Neural cell (in vitro differentiated cells): ENCODE measurements around the gene YIPF2. TPM values are rescaled to one million over a fixed set of nuclear protein-coding genes. Genes with fewer than 3 reads are reported as not detected.

Source experiments
- H2AFZ ChIP-seq: fragments of 200-600, 300-800 bp; sonication (generic), shearing (Covaris generic); 2 replicates; pipeline ENCODE4 v1.6.0; 2014; ENCODE audit warnings: low read depth, mild to moderate bottlenecking, antibody characterized with exemption, low read length, moderate library complexity
- H3F3A ChIP-seq: fragments of 200-600 bp; shearing (Covaris generic); 2 replicates; pipeline ENCODE4 v1.6.1; 2016; ENCODE audit warnings: mild to moderate bottlenecking, moderate library complexity, mixed read lengths, antibody characterized with exemption, low read length; ENCODE audit not compliant: insufficient read depth, poor library complexity, severe bottlenecking
- H3K27ac ChIP-seq: fragments of 200-600, 300-800 bp; sonication (generic), shearing (Covaris generic); 2 replicates; pipeline ENCODE4 v1.5.1; 2014; ENCODE audit warnings: mild to moderate bottlenecking, low read length, moderate library complexity
- H3K27me3 ChIP-seq: fragments of 300-800, 200-600 bp; sonication (generic), shearing (Covaris generic); 2 replicates; pipeline ENCODE4 v1.6.0; 2014; ENCODE audit warnings: mild to moderate bottlenecking, low read depth, low read length, moderate library complexity; ENCODE audit not compliant: insufficient read depth
- H3K36me3 ChIP-seq: fragments of 300-800, 200-600 bp; sonication (generic), shearing (Covaris generic); 2 replicates; pipeline ENCODE4 v1.5.1; 2014; ENCODE audit warnings: mild to moderate bottlenecking, antibody characterized with exemption, low read length, moderate library complexity; ENCODE audit not compliant: insufficient read depth
- H3K4me2 ChIP-seq: fragments of 300-800, 200-600 bp; sonication (generic), shearing (Covaris generic); 2 replicates; pipeline ENCODE4 v1.6.0; 2014; ENCODE audit warnings: mild to moderate bottlenecking, low read length
- H3K4me3 ChIP-seq: fragments of 300-800, 200-600 bp; sonication (generic), shearing (Covaris generic); 2 replicates; pipeline ENCODE4 v1.5.1; 2014; ENCODE audit warnings: mild to moderate bottlenecking, low read length, moderate library complexity
- H3K79me2 ChIP-seq: fragments of 200-600 bp; shearing (Covaris generic); replicated peaks from 2 replicates; pipeline ENCODE4 v1.6.0; 2014; ENCODE audit warnings: mild to moderate bottlenecking, low read length, moderate library complexity; ENCODE audit not compliant: insufficient read depth
- H3K9ac ChIP-seq: fragments of 300-800, 200-600 bp; sonication (generic), shearing (Covaris generic); 2 replicates; pipeline ENCODE4 v1.6.1; 2016; ENCODE audit warnings: mild to moderate bottlenecking, low read length, mixed read lengths
- H3K9me2 ChIP-seq: fragments of 200-600 bp; shearing (Covaris generic); 2 replicates; pipeline ENCODE4 v1.6.1; 2016; ENCODE audit warnings: mild to moderate bottlenecking, low read length, mixed read lengths; ENCODE audit not compliant: insufficient read depth
- H3K9me3 ChIP-seq: fragments of 200-600, 300-800 bp; sonication (generic), shearing (Covaris generic); 2 replicates; pipeline ENCODE4 v1.6.1; 2016; ENCODE audit warnings: mild to moderate bottlenecking, mixed run types, low read length, moderate library complexity, mixed read lengths
- H4K20me1 ChIP-seq: fragments of 200-600 bp; shearing (Covaris generic); 2 replicates; pipeline ENCODE4 v1.6.1; 2016; ENCODE audit warnings: mild to moderate bottlenecking, mixed run types; ENCODE audit not compliant: insufficient read depth
- CTCF ChIP-seq: fragments of 450-650 bp; IDR thresholded peaks from 2 replicates; pipeline ENCODE4 v1.5.1; 2014; ENCODE audit warnings: antibody characterized with exemption, mild to moderate bottlenecking, moderate library complexity; ENCODE audit not compliant: poor library complexity, severe bottlenecking
- EP300 ChIP-seq: fragments of 450-650 bp; conservative IDR thresholded peaks from 2 replicates; pipeline ENCODE4 v1.6.1; 2014; ENCODE audit warnings: antibody characterized with exemption, mild to moderate bottlenecking, moderate library complexity; ENCODE audit not compliant: poor library complexity, severe bottlenecking
- EZH2 ChIP-seq: fragments of 200-600, 300-800 bp; shearing (Covaris generic), sonication (generic); IDR thresholded peaks from 2 replicates; pipeline ENCODE4 v1.6.1; 2014; ENCODE audit warnings: antibody characterized with exemption, low read length, borderline replicate concordance, mild to moderate bottlenecking; ENCODE audit not compliant: insufficient read depth, poor library complexity, severe bottlenecking
- MXI1 ChIP-seq: fragments of 450-650 bp; conservative IDR thresholded peaks from 2 replicates; pipeline ENCODE4 v1.6.1; 2014; ENCODE audit warnings: antibody characterized with exemption, mild to moderate bottlenecking; ENCODE audit not compliant: poor library complexity, severe bottlenecking
- POLR2AphosphoS5 ChIP-seq: IDR thresholded peaks from 2 replicates; pipeline ENCODE4 v1.6.1; 2012
- RAD21 ChIP-seq: fragments of 450-650 bp; conservative IDR thresholded peaks from 2 replicates; pipeline ENCODE4 v1.6.1; 2014; ENCODE audit warnings: antibody characterized with exemption, mild to moderate bottlenecking, moderate library complexity
- REST ChIP-seq: IDR thresholded peaks from 2 replicates; pipeline ENCODE4 v1.6.1; 2012; ENCODE audit warnings: borderline replicate concordance
- SMC3 ChIP-seq: fragments of 450-650 bp; conservative IDR thresholded peaks from 2 replicates; pipeline ENCODE4 v1.6.1; 2014; ENCODE audit warnings: antibody characterized with exemption, mild to moderate bottlenecking, moderate library complexity; ENCODE audit not compliant: poor library complexity
- TAF1 ChIP-seq: IDR thresholded peaks from 2 replicates; pipeline ENCODE4 v1.6.1; 2012; ENCODE audit warnings: low read depth
- polyA plus RNA-seq: library from polyadenylated mRNA; depleted of rRNA; stranded (reverse); fragments of >200 nt; gene quantifications from 2 replicates; pipeline ENCODE4 v1.2.3, GENCODE V29; 2014

The YIPF2 gene
- polyA plus RNA-seq, 1 donor from 2014 or later, result 101 TPM

GRCh38 chr19:10894911-10895213, 33.6 kb downstream of the YIPF2 start:
- Histone ChIP-seq H3F3A (no peaks in the 10 kb centered on the region), H3K27ac (no peak overlapping the region), H3K9ac (no peak overlapping the region), H3K79me2 (peaks cover 21% of the 10 kb centered on the region), H4K20me1 (no peaks in the 10 kb centered on the region), H3K4me3 (no peak overlapping the region), H3K9me3 (no peaks in the 10 kb centered on the region), H2AFZ (no peak overlapping the region), H3K9me2 (no peaks in the 10 kb centered on the region), H3K27me3 (no peaks in the 10 kb centered on the region), H3K36me3 (no peaks in the 10 kb centered on the region), H3K4me2 (no peak overlapping the region)
- TF ChIP-seq EZH2 (no peak), MXI1 (no peak), SMC3 (no peak), CTCF (no peak)

GRCh38 chr19:10892256-10892655, 36.2 kb downstream of the YIPF2 start:
- peaks cover 4% of the 10 kb centered on the region for H3F3A ChIP-seq
- TF ChIP-seq POLR2AphosphoS5 (no peak), CTCF (no peak), EZH2 (no peak), SMC3 (no peak), EP300 (no peak), MXI1 (no peak), RAD21 (no peak)
- H3K9me2 ChIP-seq, result no peaks in the 10 kb centered on the region
- peaks cover 29% of the 10 kb centered on the region for H3K79me2 ChIP-seq
- H3K4me2 ChIP-seq, result no peak overlapping the region
- H3K9ac ChIP-seq, result peak overlapping the region; percentile 49
- H2AFZ ChIP-seq, result no peak overlapping the region
- no peaks in the 10 kb centered on the region for H3K27me3 ChIP-seq
- H3K9me3 ChIP-seq, result no peaks in the 10 kb centered on the region
- H3K36me3 ChIP-seq, result no peaks in the 10 kb centered on the region
- no peak overlapping the region for H3K4me3 ChIP-seq
- H4K20me1 ChIP-seq, result no peaks in the 10 kb centered on the region
- H3K27ac ChIP-seq, result peak overlapping the region; percentile 62

GRCh38 chr19:10891405-10892086, 36.9 kb downstream of the YIPF2 start:
- H3K27ac ChIP-seq, result peak overlapping the region; percentile 62
- peak overlapping the region; percentile 49 for H3K9ac ChIP-seq
- H3K79me2 ChIP-seq, result peaks cover 36% of the 10 kb centered on the region
- H3K9me2 ChIP-seq, result no peaks in the 10 kb centered on the region
- H3K9me3 ChIP-seq, result no peaks in the 10 kb centered on the region
- no peak overlapping the region for H3K4me2 ChIP-seq
- no peaks in the 10 kb centered on the region for H4K20me1 ChIP-seq
- H3K36me3 ChIP-seq, result no peaks in the 10 kb centered on the region
- H3F3A ChIP-seq, result peaks cover 4% of the 10 kb centered on the region
- H3K27me3 ChIP-seq, result no peaks in the 10 kb centered on the region
- TF ChIP-seq EP300, result no peak
- no peak for TF ChIP-seq SMC3
- peak; percentile 8 for TF ChIP-seq POLR2AphosphoS5
- no peak for TF ChIP-seq TAF1
- TF ChIP-seq REST, result no peak
- H3K4me3 ChIP-seq, result peak overlapping the region; percentile 32
- H2AFZ ChIP-seq, result no peak overlapping the region
